VCaP (cell line): ENCODE results near the gene PLCL2.
A peak's percentile ranks its signal among the peaks of the same experiment; 100 is the strongest.

Experiments used
- H3K27ac ChIP-seq: fragments of 450-650 bp; 2 replicates; pipeline ENCODE4 v1.5.1; 2017
- TF ChIP-seq, protein P1 (sequence below): fragments of 450-650 bp; conservative IDR thresholded peaks from 2 replicates; pipeline ENCODE4 v1.5.1; 2017; ENCODE audit warnings: mild to moderate bottlenecking, moderate library complexity

The PLCL2 gene

GRCh38 chr3:16982460-16982859, 97.7 kb downstream of the PLCL2 start:
- H3K27ac ChIP-seq, result no peak overlapping the region
- TF ChIP-seq, protein P1, sequence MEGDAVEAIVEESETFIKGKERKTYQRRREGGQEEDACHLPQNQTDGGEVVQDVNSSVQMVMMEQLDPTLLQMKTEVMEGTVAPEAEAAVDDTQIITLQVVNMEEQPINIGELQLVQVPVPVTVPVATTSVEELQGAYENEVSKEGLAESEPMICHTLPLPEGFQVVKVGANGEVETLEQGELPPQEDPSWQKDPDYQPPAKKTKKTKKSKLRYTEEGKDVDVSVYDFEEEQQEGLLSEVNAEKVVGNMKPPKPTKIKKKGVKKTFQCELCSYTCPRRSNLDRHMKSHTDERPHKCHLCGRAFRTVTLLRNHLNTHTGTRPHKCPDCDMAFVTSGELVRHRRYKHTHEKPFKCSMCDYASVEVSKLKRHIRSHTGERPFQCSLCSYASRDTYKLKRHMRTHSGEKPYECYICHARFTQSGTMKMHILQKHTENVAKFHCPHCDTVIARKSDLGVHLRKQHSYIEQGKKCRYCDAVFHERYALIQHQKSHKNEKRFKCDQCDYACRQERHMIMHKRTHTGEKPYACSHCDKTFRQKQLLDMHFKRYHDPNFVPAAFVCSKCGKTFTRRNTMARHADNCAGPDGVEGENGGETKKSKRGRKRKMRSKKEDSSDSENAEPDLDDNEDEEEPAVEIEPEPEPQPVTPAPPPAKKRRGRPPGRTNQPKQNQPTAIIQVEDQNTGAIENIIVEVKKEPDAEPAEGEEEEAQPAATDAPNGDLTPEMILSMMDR, result no peak

DNA sequence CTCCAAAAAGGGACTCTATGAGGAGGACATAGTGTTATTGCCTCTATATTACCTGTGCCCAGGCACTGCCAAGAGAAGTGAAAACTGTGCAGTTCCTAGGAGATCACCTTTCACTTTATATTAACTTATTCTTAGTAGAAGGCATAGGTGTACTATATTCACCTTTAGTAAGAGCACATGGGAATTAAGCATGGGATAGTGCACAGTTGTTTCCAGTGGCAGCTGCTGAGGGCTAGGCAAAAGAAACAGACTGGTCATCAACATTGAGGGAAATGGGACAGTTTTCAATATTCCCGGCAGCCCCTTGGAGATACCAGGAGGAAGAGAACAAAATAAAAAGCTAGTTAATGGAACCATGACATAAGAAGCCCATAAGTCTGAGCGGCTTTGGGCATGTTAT, 100.9 kb downstream of the PLCL2 start:
- no peak overlapping the region for H3K27ac ChIP-seq
- TF ChIP-seq, protein P1, result no peak

DNA sequence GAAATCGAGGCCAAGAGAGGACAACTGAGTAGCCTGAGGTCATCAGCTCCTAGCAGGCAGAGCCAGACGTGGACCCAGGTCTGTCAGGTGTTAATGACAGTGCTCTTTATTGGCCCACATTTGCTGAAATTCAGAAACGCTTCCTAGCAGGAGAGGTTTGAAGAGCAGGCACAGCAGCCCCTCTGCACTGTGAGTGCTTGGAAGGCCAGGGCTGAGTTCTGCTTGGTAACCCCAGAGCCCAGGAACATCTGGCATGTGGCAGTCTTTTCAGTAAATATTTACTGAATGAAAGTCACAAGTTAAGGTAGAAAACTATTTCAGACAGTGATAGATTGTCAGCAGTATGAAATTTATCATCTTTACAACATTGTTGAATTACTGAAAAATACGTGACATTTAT, 102.4 kb downstream of the PLCL2 start:
- no peak overlapping the region for H3K27ac ChIP-seq
- TF ChIP-seq, protein P1, result no peak

GRCh38 chr3:16990163-16990562, 105.4 kb downstream of the PLCL2 start:
- H3K27ac ChIP-seq, result no peak overlapping the region
- TF ChIP-seq, protein P1, result no peak

DNA sequence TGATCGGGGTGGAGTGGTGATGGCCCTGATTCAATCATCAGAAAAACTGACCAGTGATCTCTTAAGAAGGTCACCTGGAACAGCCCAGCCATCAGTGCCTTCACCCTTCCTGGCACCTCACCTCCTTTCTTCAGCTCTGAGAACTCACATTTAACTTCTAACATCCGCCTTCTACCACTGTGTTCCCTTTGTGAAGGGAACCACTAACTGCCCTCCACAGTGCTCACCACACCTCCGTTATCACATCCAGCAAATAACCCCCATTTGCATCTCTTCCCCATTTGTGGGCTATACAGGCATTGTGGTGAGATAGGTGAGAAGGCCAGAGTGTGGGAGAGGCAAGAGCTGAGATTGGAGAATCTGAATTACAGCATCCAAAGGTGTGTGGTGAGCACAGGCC, 107.4 kb downstream of the PLCL2 start:
- no peak overlapping the region for H3K27ac ChIP-seq
- TF ChIP-seq, protein P1, result no peak

DNA sequence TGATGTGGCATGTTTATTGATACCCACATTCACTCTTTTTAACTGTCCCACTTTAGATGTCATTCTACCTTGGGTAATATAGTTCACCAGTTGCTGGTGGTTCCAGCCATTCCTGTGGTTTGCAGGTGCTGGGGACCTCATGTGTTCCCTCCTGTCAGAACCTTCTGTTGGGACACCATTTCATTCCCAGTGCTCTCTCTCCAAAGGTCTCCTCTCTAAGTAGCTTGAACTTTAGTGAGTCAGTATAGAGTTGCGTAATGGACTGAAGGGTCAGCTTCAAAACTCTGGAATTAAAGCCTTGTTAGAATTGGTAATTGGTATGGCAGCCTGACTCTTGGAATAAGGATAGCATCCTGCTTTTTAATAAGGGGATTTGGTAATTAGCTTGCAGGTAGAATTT, 108.5 kb downstream of the PLCL2 start:
- TF ChIP-seq, protein P1, result no peak
- H3K27ac ChIP-seq, result no peak overlapping the region

- peak overlapping the region; percentile 9; the same call in 1 of the 2 replicates for H3K27ac ChIP-seq
- TF ChIP-seq, protein P1, result no peak
These were observed 110.2 kb downstream of the PLCL2 start for GRCh38 chr3:16994854-16995525.
